ENCODE data around the gene TLE7. TPM values are rescaled to one million over a fixed set of nuclear protein-coding genes. Genes with fewer than 3 reads are reported as not detected.

The TLE7 gene
- total RNA-seq, 4 donors from 2014 or later = not detected

DNA sequence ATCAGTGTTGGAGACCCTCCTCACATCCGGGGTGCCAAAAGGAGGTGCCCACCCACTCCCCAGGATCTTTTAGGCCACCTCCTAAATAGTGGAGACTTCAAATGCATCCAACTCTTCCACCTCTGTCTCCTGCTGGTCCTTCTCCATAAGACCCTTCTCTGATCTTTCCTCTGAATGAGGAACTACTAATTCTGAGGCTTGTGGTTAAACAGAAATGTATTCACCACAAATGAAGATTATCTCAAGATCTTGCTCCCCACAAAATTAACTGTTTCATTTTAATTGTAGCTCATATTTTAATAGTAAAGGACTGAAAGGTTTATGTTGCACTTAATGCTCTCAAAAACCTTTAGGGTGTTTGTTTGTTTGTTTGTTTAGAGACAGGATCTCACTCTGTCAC is 34.1 kb downstream of the TLE7 start:
- peaks cover 0 to 6% (median 0%) of the 10 kb centered on the region in 3 donors for H3K4me1 ChIP-seq
- H3K9me3 ChIP-seq = peaks cover 0 to 11% (median 3%) of the 10 kb centered on the region in 3 donors
- DNase-seq = no peak
- intact Hi-C loops (cut with DNase I) = no loop called here
- no peak overlapping the region for H3K4me3 ChIP-seq
- TF ChIP-seq POLR2A (IDR thresholded peaks at IDR 0.05) = no peak
- TF ChIP-seq, protein P1, sequence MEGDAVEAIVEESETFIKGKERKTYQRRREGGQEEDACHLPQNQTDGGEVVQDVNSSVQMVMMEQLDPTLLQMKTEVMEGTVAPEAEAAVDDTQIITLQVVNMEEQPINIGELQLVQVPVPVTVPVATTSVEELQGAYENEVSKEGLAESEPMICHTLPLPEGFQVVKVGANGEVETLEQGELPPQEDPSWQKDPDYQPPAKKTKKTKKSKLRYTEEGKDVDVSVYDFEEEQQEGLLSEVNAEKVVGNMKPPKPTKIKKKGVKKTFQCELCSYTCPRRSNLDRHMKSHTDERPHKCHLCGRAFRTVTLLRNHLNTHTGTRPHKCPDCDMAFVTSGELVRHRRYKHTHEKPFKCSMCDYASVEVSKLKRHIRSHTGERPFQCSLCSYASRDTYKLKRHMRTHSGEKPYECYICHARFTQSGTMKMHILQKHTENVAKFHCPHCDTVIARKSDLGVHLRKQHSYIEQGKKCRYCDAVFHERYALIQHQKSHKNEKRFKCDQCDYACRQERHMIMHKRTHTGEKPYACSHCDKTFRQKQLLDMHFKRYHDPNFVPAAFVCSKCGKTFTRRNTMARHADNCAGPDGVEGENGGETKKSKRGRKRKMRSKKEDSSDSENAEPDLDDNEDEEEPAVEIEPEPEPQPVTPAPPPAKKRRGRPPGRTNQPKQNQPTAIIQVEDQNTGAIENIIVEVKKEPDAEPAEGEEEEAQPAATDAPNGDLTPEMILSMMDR (IDR thresholded peaks at IDR 0.05) = no peak
- H3K36me3 ChIP-seq = no peaks in the 10 kb centered on the region
- no peak overlapping the region for H3K27ac ChIP-seq
- peaks cover 0 to 57% (median 0%) of the 10 kb centered on the region in 4 donors for H3K27me3 ChIP-seq
- WGBS, 2 donors = 64 to 78% methylated on average over 1 of the region's 1 CpG

DNA sequence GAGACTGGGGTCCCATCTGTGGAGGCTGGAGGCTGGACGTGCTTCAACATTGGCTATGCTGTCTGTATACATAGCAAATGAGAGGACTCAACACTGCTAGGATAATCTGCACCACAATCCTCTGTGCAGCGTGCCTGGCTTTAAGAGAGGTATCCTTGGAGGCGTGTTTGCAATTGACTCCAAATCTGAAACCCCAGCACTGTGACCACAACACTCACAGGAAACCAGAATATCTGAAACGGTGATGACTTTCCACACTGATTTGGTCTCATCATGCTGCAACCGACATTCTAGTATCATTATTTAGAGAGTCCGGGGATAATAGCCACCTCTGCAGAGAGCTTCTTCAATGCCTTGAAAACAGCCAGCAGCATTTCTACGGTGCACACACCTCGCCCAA is 35.1 kb downstream of the TLE7 start:
- Histone ChIP-seq H3K4me3 (no peak overlapping the region), H3K27me3 (peaks cover 0 to 57% (median 0%) of the 10 kb centered on the region in 4 donors), H3K27ac (no peak overlapping the region), H3K4me1 (no peaks in the 10 kb centered on the region), H3K9me3 (peaks cover 0 to 11% (median 3%) of the 10 kb centered on the region in 3 donors), H3K36me3 (no peaks in the 10 kb centered on the region)
- TF ChIP-seq, protein P1 (IDR thresholded peaks at IDR 0.05) = no peak
- no peak for TF ChIP-seq POLR2A (IDR thresholded peaks at IDR 0.05)
- no peak for DNase-seq
- intact Hi-C loops (cut with DNase I) = no loop called here
- WGBS, 2 donors = 57 to 66% methylated on average over 6 to 7 of the region's 8 CpGs

DNA sequence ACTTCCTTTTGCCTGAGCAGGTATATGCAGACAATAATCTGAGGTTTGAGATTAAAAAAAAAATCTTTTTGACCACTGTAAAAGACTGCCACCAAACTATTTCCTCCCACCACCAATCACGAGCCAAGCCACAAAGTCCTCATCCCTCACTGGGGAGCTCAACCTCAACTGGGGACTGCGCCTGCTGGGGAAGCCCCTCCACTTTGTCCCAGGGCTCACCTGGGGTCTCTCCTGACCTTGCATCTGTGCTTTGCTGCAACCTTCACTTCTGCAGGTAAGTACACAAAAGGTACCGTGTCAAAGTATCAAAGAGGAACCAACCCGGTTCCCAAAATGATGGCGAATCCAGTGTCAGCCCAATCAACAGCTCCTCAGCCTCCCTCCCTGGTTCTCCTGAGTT is 35.5 kb downstream of the TLE7 start:
- no peak for TF ChIP-seq POLR2A (IDR thresholded peaks at IDR 0.05)
- TF ChIP-seq, protein P1 (IDR thresholded peaks at IDR 0.05) = no peak
- no peaks in the 10 kb centered on the region for H3K4me1 ChIP-seq
- H3K27ac ChIP-seq = no peak overlapping the region
- intact Hi-C loops (cut with DNase I) = no loop called here
- WGBS, 2 donors = 70 to 72% methylated on average over 2 to 3 of the region's 5 CpGs
- no peak overlapping the region for H3K4me3 ChIP-seq
- DNase-seq = no peak
- H3K36me3 ChIP-seq = no peaks in the 10 kb centered on the region
- peaks cover 0 to 53% (median 0%) of the 10 kb centered on the region in 4 donors for H3K27me3 ChIP-seq
- peaks cover 0 to 11% (median 3%) of the 10 kb centered on the region in 3 donors for H3K9me3 ChIP-seq

DNA sequence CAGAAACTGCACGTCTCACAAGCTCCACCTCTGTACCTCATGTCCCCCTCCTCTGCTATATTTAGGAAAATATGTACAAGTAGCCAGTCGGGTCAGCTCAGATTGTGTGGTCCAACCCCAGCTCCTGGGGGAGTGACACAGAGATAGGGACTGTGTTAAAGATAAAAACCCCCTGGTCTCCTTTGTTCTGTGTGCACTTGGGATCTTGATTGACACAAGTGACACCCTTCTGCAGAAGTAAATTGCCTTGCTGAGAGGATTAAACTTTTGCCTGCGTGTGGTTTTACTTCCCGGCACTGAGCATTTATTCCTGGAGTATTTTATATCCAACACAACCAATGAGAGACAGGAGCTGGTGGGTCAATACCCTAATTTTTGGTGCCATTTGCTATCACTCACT is 37.5 kb downstream of the TLE7 start:
- intact Hi-C loops (cut with DNase I) = no loop called here
- Histone ChIP-seq H3K27me3 (peaks cover 0 to 40% (median 0%) of the 10 kb centered on the region in 4 donors), H3K4me1 (no peaks in the 10 kb centered on the region), H3K9me3 (peaks cover 0 to 11% (median 3%) of the 10 kb centered on the region in 3 donors), H3K36me3 (no peaks in the 10 kb centered on the region), H3K27ac (no peak overlapping the region), H3K4me3 (no peak overlapping the region)
- TF ChIP-seq, protein P1 (IDR thresholded peaks at IDR 0.05) = no peak
- WGBS, 2 donors = 56 to 70% methylated on average over 4 of the region's 4 CpGs
- DNase-seq = no peak

DNA sequence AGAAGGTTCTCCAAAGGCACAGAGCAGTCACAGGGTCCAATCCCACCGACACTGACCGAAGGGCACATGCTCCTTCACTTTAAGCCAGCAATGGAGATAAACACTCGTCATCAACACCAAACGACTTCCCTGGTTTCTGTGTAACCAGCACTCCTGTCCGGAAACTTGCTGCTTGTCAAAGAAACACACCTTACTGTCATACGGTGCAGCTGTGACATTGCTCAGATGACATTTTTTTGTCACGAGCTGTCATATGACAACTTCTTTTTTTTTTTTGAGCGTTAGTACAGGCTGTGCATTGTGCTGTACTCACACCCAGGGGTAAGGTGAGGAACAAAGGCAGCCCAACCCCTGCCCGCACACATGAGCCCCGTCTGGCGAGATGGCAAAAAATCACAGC is 39.2 kb downstream of the TLE7 start:
- peaks cover 0 to 34% (median 0%) of the 10 kb centered on the region in 4 donors for H3K27me3 ChIP-seq

More for the DNA sequence above, 39.2 kb downstream of the TLE7 start:
- no peaks in the 10 kb centered on the region for H3K36me3 ChIP-seq
- no peak for DNase-seq
- intact Hi-C loops (cut with DNase I) = no loop called here
- no peak for TF ChIP-seq POLR2A (IDR thresholded peaks at IDR 0.05)
- TF ChIP-seq, protein P1 (IDR thresholded peaks at IDR 0.05) = no peak
- H3K27ac ChIP-seq = no peak overlapping the region
- WGBS, 2 donors = 77% methylated on average over 11 of the region's 11 CpGs
- H3K4me1 ChIP-seq = no peaks in the 10 kb centered on the region
- peaks cover 0 to 11% (median 3%) of the 10 kb centered on the region in 3 donors for H3K9me3 ChIP-seq
- no peak overlapping the region for H3K4me3 ChIP-seq
